NCI-H1930 (cell line): ENCODE data around the gene CADPS2.

Experiments
- DNase-seq, 2 experiments: peaks; one replicate each; lab custom pipeline; 2025; lab: John Stamatoyannopoulos, UW

CADPS2 gene

GRCh38 chr7:122602800-122603199, 283.5 kb downstream of the CADPS2 start:
- DNase-seq, result no peak

GRCh38 chr7:122600630-122601029, 285.6 kb downstream of the CADPS2 start:
- DNase-seq, result no peak

GRCh38 chr7:122600042-122600441, 286.2 kb downstream of the CADPS2 start:
- DNase-seq, result no peak

- DNase-seq, result peak in 1 of 2 experiments; percentile 23
Measured at GRCh38 chr7:122597277-122597676, 289.0 kb downstream of the CADPS2 start.

GRCh38 chr7:122595885-122596284, 290.4 kb downstream of the CADPS2 start:
- peak in 1 of 2 experiments; percentile 54 for DNase-seq

GRCh38 chr7:122588621-122589020, 297.6 kb downstream of the CADPS2 start:
- no peak for DNase-seq

- no peak for DNase-seq
Measured at GRCh38 chr7:122584676-122585251, 301.5 kb downstream of the CADPS2 start.

- no peak for DNase-seq
Measured at GRCh38 chr7:122578350-122578749, 307.9 kb downstream of the CADPS2 start.

- DNase-seq, result no peak
Measured at GRCh38 chr7:122577449-122578003, 308.7 kb downstream of the CADPS2 start.

GRCh38 chr7:122572706-122573105, 313.6 kb downstream of the CADPS2 start:
- no peak for DNase-seq

GRCh38 chr7:122561326-122561725, 324.9 kb downstream of the CADPS2 start:
- no peak for DNase-seq

GRCh38 chr7:122556873-122557542, 329.3 kb downstream of the CADPS2 start:
- no peak for DNase-seq

GRCh38 chr7:122556219-122556618, 330.0 kb downstream of the CADPS2 start:
- DNase-seq, result no peak

- DNase-seq, result no peak
Measured at GRCh38 chr7:122553761-122554160, 332.5 kb downstream of the CADPS2 start.

- no peak for DNase-seq
Measured at GRCh38 chr7:122552769-122553168, 333.5 kb downstream of the CADPS2 start.

- no peak for DNase-seq
Measured at GRCh38 chr7:122550545-122550944, 335.7 kb downstream of the CADPS2 start.

- DNase-seq, result no peak
Measured at GRCh38 chr7:122549578-122549977, 336.7 kb downstream of the CADPS2 start.

- no peak for DNase-seq
Measured at GRCh38 chr7:122546496-122546895, 339.8 kb downstream of the CADPS2 start.

- no peak for DNase-seq
Measured at GRCh38 chr7:122544463-122544862, 341.8 kb downstream of the CADPS2 start.

- no peak for DNase-seq
Measured at GRCh38 chr7:122543891-122544290, 342.4 kb downstream of the CADPS2 start.

GRCh38 chr7:122543166-122543565, 343.1 kb downstream of the CADPS2 start:
- no peak for DNase-seq

- DNase-seq, result no peak
Measured at GRCh38 chr7:122535086-122535485, 351.2 kb downstream of the CADPS2 start.

- DNase-seq, result no peak
Measured at GRCh38 chr7:122532406-122533269, 353.6 kb downstream of the CADPS2 start.
